Occipital lobe (tissue), 2 donors: ENCODE measurements around the gene ROR2. TPM values are rescaled to one million over a fixed set of nuclear protein-coding genes. Genes with fewer than 3 reads are reported as not detected.
"Not testable (repeated sequence)": the region's sequence is repeated elsewhere in the genome, so short reads cannot be mapped to it uniquely, and the experiment has no call there.

Experiments used
- DNase-seq: peaks from one replicate; lab custom pipeline; 2025; lab: John Stamatoyannopoulos, UW
- total RNA-seq: library from RNA; depleted of rRNA; stranded (reverse); fragments of >200 nt; gene quantifications from one replicate; pipeline ENCODE4 v1.2.3, GENCODE V29; 2014

ROR2 gene
- total RNA-seq: 0.94 TPM

- DNase-seq: no peak
Measured at GRCh38 chr9:91949946-91950664, at the start of gene ROR2. Gene ROR2, minus strand, starts transcription at chr9:91950228.

DNA sequence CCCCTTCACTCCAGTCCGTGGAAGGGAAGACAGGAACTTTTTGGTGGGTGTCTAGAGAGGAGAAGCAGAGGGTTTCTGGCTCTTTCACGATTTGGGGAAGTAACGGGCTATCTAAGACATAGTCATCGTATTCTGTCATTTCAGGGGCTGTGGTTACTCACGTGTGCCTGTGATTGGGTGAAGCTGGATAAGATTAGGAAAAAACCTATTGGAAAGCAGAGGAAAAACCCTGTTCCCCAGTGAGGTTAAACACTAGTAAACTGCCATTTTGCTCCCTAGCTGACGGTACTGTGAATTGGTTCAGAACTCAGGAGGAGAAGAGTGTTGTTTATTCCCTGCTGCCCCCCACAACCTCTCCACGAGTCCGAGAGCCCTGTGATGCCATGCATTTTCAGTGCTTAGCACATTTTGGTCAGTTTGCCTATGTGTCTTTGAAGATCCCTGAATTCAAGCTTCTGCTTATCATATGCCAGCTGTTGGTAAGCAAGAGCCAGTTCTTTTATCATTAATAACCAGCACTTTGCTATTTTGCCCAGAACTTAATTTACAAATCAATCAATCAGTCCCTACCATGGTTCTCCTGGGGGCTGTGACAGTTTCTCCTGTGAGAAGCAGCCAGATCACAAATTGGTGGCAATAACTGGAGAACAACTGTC is 45.1 kb upstream of the ROR2 start:
- no peak for DNase-seq

- DNase-seq: no peak
Measured at GRCh38 chr9:91994422-91994821, 44.4 kb upstream of the ROR2 start.

DNA sequence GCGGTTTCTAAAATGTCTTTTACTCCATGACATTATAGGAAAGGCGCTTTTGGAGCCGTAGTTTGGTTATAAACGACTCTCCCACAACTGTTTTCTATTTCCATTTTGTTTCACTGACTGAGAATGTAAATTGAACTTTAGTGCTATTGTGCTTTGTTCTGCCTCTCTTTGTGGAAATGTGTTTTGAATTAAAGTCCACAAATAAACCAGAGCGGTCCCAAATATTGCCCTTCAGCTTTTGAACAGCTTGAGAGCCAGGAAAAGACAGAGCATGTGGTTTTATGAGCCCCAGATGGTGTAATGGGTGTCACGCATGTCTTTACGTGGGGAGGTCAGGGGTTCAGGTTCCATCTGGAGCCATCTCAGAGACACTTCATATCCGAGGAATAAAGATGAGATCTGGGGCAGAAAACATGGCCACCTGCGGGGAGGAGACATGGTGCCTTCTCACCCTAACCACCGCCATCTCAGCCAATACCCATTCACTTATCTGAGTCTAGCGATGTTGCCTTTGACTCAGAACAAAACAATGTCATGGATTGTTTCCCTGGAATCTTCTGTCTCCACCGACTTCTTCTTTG is 42.5 kb upstream of the ROR2 start:
- DNase-seq: no peak

DNA sequence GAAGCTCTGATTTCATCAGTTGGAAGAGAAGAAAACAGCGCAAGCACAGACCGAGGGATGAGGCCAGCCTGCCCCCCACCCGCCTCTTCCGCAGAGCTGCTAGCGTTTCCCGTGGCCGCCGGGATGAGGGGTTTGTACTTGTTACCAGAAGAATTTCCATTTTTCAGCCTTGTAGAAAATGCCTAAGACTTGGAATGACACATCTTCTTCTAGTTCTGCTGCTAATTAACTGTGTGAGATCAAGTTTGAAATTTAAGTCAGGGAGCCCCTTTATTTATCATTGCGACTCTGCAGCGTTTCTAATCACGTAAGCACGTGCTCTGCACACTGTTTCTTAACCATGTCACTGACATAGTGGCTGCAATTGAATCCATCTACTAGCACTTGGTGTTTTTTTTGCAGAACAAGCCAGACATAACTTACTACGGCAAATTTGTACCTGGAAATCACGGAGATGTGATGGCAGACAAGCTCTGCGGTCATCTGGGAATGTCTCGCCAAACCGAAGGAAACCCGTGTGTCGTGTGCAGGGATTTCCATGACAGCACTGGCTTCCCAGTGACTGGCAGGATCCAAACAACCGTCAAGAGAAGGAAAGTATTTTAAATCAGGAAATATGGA is 41.8 kb upstream of the ROR2 start:
- DNase-seq: no peak

GRCh38 chr9:91986248-91986647 is 36.2 kb upstream of the ROR2 start:
- no peak for DNase-seq

DNA sequence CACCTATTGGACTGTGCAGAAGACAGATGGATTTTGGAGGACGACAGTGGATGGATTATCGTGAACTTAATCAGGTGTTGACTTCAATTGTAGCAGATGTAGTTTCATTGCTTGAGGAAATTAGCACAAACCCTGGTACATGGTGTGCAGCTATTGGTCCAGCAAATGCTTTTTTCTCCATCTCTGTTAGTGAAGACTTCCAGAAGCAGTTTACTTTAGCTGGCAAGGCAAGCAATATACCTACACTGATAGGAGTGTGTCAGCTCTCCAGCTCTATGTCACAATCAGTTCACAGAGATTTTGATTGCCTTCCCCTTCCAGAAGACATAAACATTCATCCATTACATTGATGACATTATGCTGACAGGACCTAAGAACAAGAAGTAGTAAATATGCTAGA is 35.7 kb upstream of the ROR2 start:
- no peak for DNase-seq

- DNase-seq: no peak
Measured at GRCh38 chr9:91978740-91979414, 28.8 kb upstream of the ROR2 start.

DNA sequence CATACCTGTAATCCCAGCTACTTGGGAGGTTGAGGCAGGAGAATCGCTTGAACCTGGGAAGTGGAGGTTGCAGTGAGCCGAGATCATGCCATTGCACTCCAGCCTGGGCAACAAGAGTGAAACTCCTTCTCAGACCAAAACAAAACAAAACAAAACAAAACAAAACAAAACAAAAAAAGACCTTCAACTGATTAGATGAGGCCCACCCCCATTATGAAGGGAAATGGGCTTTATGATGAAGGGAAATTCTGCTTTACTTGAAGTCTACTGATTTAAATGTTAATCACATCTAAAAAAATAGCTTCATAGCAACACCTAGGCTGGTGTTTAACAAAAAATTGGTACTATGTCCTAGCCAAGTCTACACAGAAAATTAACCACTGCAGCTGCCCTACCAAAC is 25.2 kb upstream of the ROR2 start:
- DNase-seq: not testable (repeated sequence)

DNA sequence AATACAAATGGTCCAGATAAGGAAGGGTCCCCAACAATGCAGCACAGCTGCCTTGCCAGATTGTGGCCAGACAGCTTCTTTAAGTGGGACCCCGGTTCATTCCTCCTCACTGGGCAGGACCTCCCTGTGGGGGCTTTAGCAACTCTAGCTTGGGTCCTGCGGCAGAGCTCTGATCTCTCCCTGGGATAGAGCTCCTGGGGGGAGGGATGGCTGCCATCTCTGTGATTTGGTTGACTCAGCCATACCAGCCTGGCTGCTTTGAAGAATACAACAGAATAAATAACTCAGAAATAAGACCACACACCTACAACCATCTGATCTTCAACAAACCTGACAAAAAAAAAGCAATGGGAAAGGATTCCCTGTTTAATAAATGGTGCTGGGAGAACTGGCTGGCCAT is 22.7 kb upstream of the ROR2 start:
- no peak for DNase-seq

DNA sequence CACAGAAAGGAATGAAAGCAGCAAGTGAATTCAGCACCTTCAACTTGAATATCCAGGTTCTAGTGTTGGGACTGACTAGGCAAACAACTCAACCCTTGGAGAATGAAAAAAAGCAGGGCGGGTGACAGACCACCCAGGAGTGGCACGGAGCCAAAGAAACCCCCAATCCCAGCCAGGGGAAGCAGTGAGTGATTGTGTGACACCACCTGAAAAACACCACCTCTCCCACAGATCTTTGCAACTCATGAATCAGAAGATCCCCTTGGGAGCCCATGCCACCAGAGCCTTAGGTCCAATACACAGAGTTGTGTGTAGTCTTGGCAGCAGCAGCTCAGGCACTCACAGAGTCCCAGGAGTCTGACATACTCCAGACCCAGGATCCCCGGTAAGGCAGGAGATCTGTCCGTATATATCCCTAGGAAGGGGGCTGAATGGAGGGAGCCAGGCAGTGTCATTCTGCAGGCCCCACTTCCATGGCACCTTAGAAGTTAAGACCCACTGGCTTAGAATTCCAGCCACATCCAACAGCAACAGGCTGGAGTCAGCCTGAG is 22.1 kb upstream of the ROR2 start:
- DNase-seq: no peak

DNA sequence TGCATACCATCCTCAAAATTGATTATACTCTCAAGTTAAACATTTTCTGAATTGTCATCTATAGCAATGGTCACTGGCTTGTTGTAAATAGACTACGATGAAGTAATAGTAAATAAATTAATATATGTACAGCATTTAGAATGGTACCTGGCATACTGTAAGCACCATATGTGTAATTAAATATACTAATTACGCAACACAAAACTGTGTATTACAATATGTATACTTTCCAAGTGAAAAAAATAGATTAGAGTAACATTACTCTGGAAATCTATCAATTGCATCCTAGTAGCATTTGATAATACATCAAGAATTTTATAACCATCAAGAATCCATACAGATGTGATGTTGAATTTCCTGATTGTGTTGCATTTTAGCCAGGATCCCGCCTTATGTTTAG is 17.2 kb upstream of the ROR2 start:
- DNase-seq: no peak

GRCh38 chr9:91966503-91966902 is 16.5 kb upstream of the ROR2 start:
- no peak for DNase-seq

DNA sequence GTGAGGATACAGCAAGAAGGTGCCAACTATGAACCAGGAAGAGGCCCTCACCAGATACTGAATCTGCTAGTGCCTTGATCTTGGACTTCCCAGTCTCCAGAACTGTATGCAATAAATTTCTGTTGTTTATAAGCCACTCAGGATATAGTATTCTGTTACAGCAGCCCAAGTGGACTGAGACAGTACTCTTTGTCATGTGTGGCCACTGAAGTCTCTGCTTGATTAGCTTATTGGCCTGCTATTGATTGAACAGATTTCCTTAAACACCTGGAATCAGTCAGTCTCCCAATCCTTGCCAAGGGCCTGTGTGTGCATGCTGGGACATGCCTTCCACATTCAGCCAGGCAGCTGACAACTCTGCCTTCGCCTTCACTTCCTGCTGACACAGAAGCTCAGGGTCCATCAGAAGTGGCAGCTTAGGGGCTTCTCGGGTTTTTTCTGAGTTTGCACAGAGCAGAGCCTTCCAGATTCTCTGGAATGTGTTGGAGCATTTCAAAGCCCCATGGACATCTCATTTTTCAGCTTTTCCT is 13.7 kb upstream of the ROR2 start:
- no peak for DNase-seq

DNA sequence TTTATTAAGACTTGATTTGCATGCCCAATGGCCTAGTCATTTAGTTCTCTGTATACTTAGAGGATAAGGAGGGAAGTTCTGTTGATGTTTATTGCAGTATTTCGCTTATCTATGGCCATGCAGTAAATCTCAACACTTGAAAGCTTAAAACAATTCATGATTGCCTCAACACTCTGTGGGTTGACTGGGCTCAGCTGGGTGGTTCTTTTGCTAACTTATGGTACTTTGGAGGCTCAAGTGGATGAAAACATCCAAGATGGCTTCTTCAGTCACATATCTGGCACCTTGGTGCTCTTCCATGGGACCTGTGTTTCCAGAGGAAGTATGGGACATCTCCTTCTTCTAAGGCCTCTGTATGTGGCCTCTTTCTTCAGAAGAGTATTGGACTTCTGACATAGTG is 10.3 kb upstream of the ROR2 start:
- DNase-seq: no peak

DNA sequence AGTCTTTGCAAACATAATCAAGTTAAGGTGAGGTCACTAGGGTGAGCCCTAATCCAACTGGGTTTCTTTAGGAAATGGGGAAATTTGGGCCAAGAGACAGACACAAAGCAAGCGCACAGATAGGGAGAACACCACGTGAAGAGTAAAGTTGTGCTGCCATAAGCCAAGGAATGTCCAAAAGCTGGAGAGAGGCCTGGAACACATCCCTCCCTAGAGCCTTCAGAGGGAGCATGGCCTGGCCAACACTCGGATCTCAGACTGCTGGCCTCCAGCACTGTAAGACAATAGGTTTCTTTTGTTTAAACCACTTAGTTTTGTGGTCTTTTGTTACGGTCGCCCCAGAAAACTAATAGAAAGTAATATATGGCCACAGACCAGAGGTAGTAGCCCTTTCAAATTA is 8.1 kb upstream of the ROR2 start:
- DNase-seq: no peak

GRCh38 chr9:91954841-91955471 is 4.9 kb upstream of the ROR2 start:
- DNase-seq: no peak

GRCh38 chr9:91953718-91954117 is 3.7 kb upstream of the ROR2 start:
- no peak for DNase-seq

DNA sequence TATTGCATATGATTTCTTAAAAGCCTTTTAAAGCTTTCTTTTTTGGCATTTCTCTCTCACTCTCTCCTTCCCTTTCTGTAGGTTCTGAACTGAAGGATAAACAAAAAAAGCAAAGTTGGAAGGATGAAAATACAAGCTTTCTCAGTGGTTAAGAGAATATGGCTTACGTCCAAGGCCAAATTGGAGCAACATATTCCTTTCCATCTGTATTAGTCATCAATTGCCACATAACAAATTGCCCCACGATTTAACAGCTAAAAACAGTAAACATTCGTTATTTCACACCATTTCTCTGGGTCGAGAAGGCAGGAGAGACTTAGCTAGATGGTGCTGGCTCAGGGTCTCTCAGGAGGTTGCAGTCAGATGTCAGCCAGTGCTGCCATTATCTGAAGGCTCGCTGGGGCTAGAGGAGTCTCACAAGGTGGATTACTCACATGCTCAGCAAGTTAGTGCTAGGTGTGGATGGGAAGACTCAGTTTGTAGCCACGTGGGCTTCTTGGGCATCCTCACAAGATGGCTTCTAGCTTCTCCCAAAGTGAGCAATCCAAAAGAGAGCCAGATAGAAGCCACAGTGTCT is 2.0 kb upstream of the ROR2 start:
- no peak for DNase-seq

DNA sequence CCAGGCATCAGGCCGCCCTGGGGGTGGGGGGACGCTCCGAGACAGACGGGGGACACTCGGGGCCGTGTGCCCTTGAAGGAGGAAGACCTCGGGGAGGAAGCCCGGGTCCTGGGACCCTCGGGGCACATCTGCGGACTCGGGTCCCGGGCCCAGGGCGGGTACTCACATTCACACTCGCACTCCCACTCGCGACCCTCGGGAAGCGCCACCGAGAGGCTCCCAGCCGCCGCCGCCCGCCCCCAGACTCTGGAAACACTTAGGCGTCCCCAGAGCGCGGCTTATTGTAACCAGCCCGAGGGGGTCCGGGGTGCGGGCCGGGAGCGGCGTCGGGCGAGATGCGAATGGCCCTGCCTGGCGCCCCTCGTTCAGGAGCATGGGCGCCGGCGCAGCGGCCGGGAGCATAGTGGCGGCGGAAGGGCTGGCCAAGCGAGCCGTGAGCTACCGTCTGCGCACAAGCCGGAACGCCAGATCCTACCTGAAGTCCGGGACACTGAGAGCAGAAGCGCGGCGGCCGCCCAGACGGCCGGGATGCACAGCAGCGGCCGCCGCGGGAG is 559 bp downstream of the ROR2 start:
- no peak for DNase-seq
